Measurements from ENCODE around the gene NEDD9.
A peak's percentile ranks its signal among the peaks of the same experiment; 100 is the strongest.

Gene NEDD9

DNA sequence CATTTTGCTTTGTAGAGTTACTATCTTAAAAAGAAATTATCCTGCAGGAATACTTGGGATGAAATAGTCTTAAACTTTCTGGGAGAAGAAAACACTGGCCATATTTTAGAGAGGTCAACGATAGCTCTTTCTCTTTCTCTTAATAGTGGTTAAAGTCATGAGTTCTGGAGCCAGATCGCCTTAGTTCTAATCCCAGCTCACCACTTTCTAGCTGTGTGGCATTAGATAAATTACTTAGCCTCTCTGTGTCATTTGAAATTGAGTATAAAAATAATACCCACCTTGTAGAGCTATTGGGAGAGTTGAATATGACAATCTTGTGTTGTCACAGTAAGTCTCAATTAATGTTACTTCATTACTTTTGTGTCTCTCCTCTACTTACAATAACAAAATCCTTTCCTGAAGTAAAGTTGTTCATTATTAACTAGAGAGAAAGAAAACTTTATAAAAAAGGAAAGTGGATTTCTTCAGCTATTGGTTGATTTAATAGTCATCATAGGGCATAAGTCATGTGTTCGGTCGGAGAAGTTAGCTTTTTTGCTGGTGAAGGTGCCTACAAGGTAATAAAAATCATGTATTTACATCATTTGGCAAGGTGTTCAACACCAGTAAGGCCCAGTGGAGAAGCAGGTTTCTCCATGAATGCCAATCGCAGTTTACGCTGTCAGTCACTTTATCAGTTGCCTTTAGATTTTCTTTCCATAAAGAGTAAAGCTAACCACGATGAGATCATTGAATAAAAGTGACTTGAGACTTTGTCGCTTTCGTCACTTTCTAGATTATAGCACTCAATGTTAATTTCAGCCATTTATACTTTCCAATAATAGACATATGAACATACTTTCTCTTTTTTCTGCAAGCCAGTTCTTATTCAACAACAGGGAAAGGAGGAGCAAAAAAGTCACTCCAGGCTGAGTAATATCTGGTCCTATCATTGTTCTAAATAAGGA, 2.0 kb downstream of the NEDD9 start:
- H3K9me3 ChIP-seq (ENCODE audit: insufficient read depth, low read length), result no peaks in the 10 kb centered on the region
- peak overlapping the region; percentile 76 for H3K9ac ChIP-seq (ENCODE audit: low read length)
- TF ChIP-seq, protein P1, sequence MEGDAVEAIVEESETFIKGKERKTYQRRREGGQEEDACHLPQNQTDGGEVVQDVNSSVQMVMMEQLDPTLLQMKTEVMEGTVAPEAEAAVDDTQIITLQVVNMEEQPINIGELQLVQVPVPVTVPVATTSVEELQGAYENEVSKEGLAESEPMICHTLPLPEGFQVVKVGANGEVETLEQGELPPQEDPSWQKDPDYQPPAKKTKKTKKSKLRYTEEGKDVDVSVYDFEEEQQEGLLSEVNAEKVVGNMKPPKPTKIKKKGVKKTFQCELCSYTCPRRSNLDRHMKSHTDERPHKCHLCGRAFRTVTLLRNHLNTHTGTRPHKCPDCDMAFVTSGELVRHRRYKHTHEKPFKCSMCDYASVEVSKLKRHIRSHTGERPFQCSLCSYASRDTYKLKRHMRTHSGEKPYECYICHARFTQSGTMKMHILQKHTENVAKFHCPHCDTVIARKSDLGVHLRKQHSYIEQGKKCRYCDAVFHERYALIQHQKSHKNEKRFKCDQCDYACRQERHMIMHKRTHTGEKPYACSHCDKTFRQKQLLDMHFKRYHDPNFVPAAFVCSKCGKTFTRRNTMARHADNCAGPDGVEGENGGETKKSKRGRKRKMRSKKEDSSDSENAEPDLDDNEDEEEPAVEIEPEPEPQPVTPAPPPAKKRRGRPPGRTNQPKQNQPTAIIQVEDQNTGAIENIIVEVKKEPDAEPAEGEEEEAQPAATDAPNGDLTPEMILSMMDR (IDR thresholded peaks at IDR 0.05; ENCODE audit: low read depth, low read length), result no peak
- no peak for TF ChIP-seq EZH2phosphoT487 (IDR thresholded peaks at IDR 0.05; ENCODE audit: low read depth)
- no peak overlapping the region for H2AFZ ChIP-seq (ENCODE audit: low read depth, low read length)
- H3K36me3 ChIP-seq (replicated peaks; ENCODE audit: low read depth, low read length), result peaks cover 27% of the 10 kb centered on the region
- peaks cover 67% of the 10 kb centered on the region for H3K79me2 ChIP-seq (ENCODE audit: low read length)
- H3K27ac ChIP-seq (ENCODE audit: low read length), result no peak overlapping the region
- peak overlapping the region; percentile 91 for H3K4me3 ChIP-seq (ENCODE audit: low read length)
- peaks cover 35% of the 10 kb centered on the region for H3K4me1 ChIP-seq (ENCODE audit: low read length)
- peaks cover 52% of the 10 kb centered on the region for H4K20me1 ChIP-seq (ENCODE audit: insufficient read depth, low read length)
- no peaks in the 10 kb centered on the region for H3K27me3 ChIP-seq (ENCODE audit: low read depth, low read length)
- peak overlapping the region; percentile 88 for H3K4me2 ChIP-seq (ENCODE audit: low read length)

DNA sequence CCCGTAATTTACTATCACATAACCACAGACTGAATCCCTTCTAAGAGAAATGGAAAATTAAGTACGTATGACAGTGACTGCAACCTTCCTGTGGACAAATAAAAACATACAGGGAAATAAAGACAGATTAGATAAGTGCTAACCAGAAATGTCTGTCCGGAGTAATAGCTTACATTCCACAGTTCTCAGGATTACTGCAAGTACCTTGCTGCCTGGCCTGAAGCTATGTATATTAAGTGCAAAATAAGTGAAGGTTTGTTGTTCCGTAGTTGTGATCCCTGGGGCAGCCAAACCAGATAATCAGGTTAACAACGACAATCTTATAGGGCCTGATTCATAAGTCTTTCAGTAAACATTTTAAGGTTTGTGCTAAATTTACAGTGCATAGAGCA, 2.8 kb downstream of the NEDD9 start:
- H3K4me3 ChIP-seq (ENCODE audit: low read length), result 0 out of 2 replicates have a peak overlapping the region, but pooled peaks have one; percentile 91
- no peak overlapping the region for H3K27ac ChIP-seq (ENCODE audit: low read length)
- H3K79me2 ChIP-seq (ENCODE audit: low read length), result peaks cover 75% of the 10 kb centered on the region
- peaks cover 35% of the 10 kb centered on the region for H3K4me1 ChIP-seq (ENCODE audit: low read length)
- H3K36me3 ChIP-seq (replicated peaks; ENCODE audit: low read depth, low read length), result peaks cover 27% of the 10 kb centered on the region
- no peak overlapping the region for H2AFZ ChIP-seq (ENCODE audit: low read depth, low read length)
- H3K9me3 ChIP-seq (ENCODE audit: insufficient read depth, low read length), result no peaks in the 10 kb centered on the region
- H3K27me3 ChIP-seq (ENCODE audit: low read depth, low read length), result no peaks in the 10 kb centered on the region
- TF ChIP-seq, protein P1 (IDR thresholded peaks at IDR 0.05; ENCODE audit: low read depth, low read length), result no peak
- H4K20me1 ChIP-seq (ENCODE audit: insufficient read depth, low read length), result peaks cover 58% of the 10 kb centered on the region
- peak overlapping the region; percentile 88; the same call in 1 of the 2 replicates for H3K4me2 ChIP-seq (ENCODE audit: low read length)
- H3K9ac ChIP-seq (ENCODE audit: low read length), result no peak overlapping the region

DNA sequence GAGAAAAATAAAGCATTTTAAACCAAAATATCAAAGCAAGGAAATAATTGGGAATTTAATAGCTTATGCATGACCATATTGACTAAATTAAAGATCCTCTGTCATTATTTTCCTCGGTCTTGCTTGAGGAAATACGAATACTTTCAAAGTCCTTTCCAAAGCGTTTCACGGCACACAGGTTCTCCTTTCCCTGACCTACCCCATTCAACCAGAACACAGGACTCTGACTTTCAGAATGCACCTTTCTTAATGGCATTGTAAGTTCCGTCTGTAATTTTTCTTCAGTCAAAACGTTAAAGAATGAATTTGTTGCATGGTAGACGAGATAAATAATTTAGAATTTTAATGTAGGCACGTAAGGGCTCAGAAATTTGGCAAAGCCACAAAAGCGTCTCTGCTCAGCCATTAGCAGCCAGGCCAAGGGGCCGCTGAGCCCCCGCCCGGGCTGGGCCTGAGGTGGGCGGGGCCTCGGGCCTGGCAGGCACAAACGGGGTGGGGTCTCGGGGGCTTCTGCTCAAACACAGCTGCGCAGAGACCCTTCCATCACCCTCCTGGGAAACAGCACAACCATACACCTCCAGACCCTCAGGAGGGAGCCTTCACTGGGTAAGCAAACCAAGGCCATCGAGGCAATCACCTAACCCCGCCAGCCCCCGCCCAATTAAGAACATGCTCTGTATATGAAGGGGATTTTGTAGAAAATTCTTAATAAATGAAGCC, 3.4 kb downstream of the NEDD9 start:
- no peak overlapping the region for H3K4me3 ChIP-seq (ENCODE audit: low read length)
- TF ChIP-seq, protein P1 (IDR thresholded peaks at IDR 0.05; ENCODE audit: low read depth, low read length), result no peak
- no peak for TF ChIP-seq EZH2phosphoT487 (IDR thresholded peaks at IDR 0.05; ENCODE audit: low read depth)
- peaks cover 64% of the 10 kb centered on the region for H4K20me1 ChIP-seq (ENCODE audit: insufficient read depth, low read length)
- H3K9me3 ChIP-seq (ENCODE audit: insufficient read depth, low read length), result no peaks in the 10 kb centered on the region
- peaks cover 80% of the 10 kb centered on the region for H3K79me2 ChIP-seq (ENCODE audit: low read length)
- H3K4me1 ChIP-seq (ENCODE audit: low read length), result peaks cover 35% of the 10 kb centered on the region
- peaks cover 29% of the 10 kb centered on the region for H3K36me3 ChIP-seq (replicated peaks; ENCODE audit: low read depth, low read length)
- no peaks in the 10 kb centered on the region for H3K27me3 ChIP-seq (ENCODE audit: low read depth, low read length)
- no peak overlapping the region for H2AFZ ChIP-seq (ENCODE audit: low read depth, low read length)
- H3K9ac ChIP-seq (ENCODE audit: low read length), result no peak overlapping the region
- peak overlapping the region; percentile 88; the same call in 1 of the 2 replicates for H3K4me2 ChIP-seq (ENCODE audit: low read length)
- no peak overlapping the region for H3K27ac ChIP-seq (ENCODE audit: low read length)

DNA sequence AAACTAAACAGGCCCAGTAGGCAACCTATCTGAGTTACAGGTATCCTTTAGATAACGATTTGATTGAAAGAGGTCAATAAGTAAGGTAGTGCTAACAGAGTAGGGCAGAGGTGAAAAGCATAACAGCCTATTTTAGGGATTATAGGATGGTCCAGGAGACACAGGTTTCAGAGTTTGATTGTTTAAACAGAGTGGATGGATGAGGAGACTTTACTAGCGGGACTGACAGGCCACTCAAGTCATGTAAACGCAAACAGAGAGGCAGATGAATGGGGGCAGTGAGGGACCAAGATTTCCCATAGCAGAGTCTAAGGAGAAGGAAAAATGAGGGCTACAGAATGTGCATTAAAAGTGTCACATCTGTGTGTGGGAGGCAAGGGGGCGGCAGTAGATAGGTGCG, 4.8 kb downstream of the NEDD9 start:
- Histone ChIP-seq H3K79me2 (ENCODE audit: low read length) (peaks cover 94% of the 10 kb centered on the region), H4K20me1 (ENCODE audit: insufficient read depth, low read length) (peaks cover 73% of the 10 kb centered on the region)

More for the DNA sequence above, 4.8 kb downstream of the NEDD9 start:
- peaks cover 27% of the 10 kb centered on the region for H3K4me1 ChIP-seq (ENCODE audit: low read length)
- H3K27ac ChIP-seq (ENCODE audit: low read length), result no peak overlapping the region
- H3K27me3 ChIP-seq (ENCODE audit: low read depth, low read length), result no peaks in the 10 kb centered on the region
- no peak overlapping the region for H3K4me2 ChIP-seq (ENCODE audit: low read length)
- no peak overlapping the region for H3K4me3 ChIP-seq (ENCODE audit: low read length)
- no peak overlapping the region for H3K9ac ChIP-seq (ENCODE audit: low read length)
- TF ChIP-seq, protein P1 (IDR thresholded peaks at IDR 0.05; ENCODE audit: low read depth, low read length), result no peak
- no peak for TF ChIP-seq EZH2phosphoT487 (IDR thresholded peaks at IDR 0.05; ENCODE audit: low read depth)
- H3K36me3 ChIP-seq (replicated peaks; ENCODE audit: low read depth, low read length), result peaks cover 29% of the 10 kb centered on the region
- H2AFZ ChIP-seq (ENCODE audit: low read depth, low read length), result no peak overlapping the region
- H3K9me3 ChIP-seq (ENCODE audit: insufficient read depth, low read length), result no peaks in the 10 kb centered on the region
